HCT116 (cell line): ENCODE results near the gene BCL11B. TPM values are rescaled to one million over a fixed set of nuclear protein-coding genes. Genes with fewer than 3 reads are reported as not detected.

Source experiments
- ATAC-seq: fragments of 200-7000 bp; cut with Tn5 transposase; 2 replicates; pipeline ENCODE4 v1.9.1; 2020; ENCODE audit warnings: mild to moderate bottlenecking, moderate library complexity
- BruUV-seq: library from RNA; stranded (reverse); fragments of 400-500 nt; replicated peaks from 2 replicates; lab custom pipeline; 2021; lab: Mats Ljungman, UMichigan
- CTCF ChIA-PET: fragments of 300-600 bp; sonication (Branson Sonifier 250); formaldehyde crosslinking; loops from one replicate; lab custom pipeline; 2021; ENCODE audit warnings: antibody characterized with exemption; lab: Charles Lee
- POLR2A ChIA-PET: fragments of 300-600, 350-600 bp; sonication (Branson Sonifier 250); formaldehyde crosslinking; loops from one replicate; lab custom pipeline; 2021; ENCODE audit warnings: antibody characterized with exemption; lab: Charles Lee
- RAD21 ChIA-PET, 2 experiments: fragments of 300-600 bp; sonication (Branson Sonifier 250); formaldehyde crosslinking; loops; one replicate each; lab custom pipeline; 2023; ENCODE audit warnings: low total read pairs in 2 of 2; ENCODE audit not compliant: uncharacterized antibody in 2 of 2, unreplicated experiment in 2 of 2, low non-redundant PET in 1 of 2; lab: Charles Lee
- DNase-seq: peaks from one replicate; pipeline ENCODE4 v3.0.0-alpha.2; 2010; ENCODE audit warnings: low read depth, low spot score
- H2AFZ ChIP-seq: fragments of 200-600 bp; shearing (Covaris generic), sonication (generic); 2 replicates; pipeline ENCODE4 v1.6.1; 2017; ENCODE audit warnings: low read depth, mixed run types, mixed read lengths, antibody characterized with exemption, low read length; ENCODE audit not compliant: poor library complexity, severe bottlenecking
- H3K27ac ChIP-seq: 2 replicates; pipeline ENCODE4 v1.5.1; 2012; ENCODE audit warnings: low read depth, low read length
- H3K27me3 ChIP-seq: fragments of 200-600 bp; sonication (generic); 2 replicates; pipeline ENCODE4 v1.6.1; 2016; ENCODE audit warnings: mixed run types, low read length, mixed read lengths; ENCODE audit not compliant: insufficient read depth
- H3K36me3 ChIP-seq, 2 experiments: fragments of 200-500 bp in 1 of 2; fragments of 200-600 bp in 1 of 2; sonication (Bioruptor generic) in 1 of 2; sonication (generic) in 1 of 2; 2 replicates each; pipeline versions ENCODE4 v1.5.1 to v1.6.1; 2014 to 2016; ENCODE audit warnings: low read length in 2 of 2, inconsistent platforms in 1 of 2, mixed read lengths in 1 of 2, mixed run types in 1 of 2; ENCODE audit not compliant: insufficient read depth in 2 of 2, control insufficient read depth in 1 of 2
- H3K4me1 ChIP-seq, 2 experiments: fragments of 200-600 bp in 1 of 2; sonication (generic) in 1 of 2; 2 replicates each; pipeline versions ENCODE4 v1.5.1 to v1.6.1; 2012 to 2017; ENCODE audit warnings: low read length in 2 of 2, inconsistent platforms in 1 of 2, mild to moderate bottlenecking in 1 of 2, mixed read lengths in 1 of 2, mixed run types in 1 of 2, moderate library complexity in 1 of 2; ENCODE audit not compliant: insufficient read depth in 2 of 2, control insufficient read depth in 1 of 2
- H3K4me2 ChIP-seq: fragments of 200-600 bp; sonication (generic); 2 replicates; pipeline ENCODE4 v1.6.1; 2017; ENCODE audit warnings: mixed run types, low read length, mixed read lengths
- H3K4me3 ChIP-seq, 2 experiments: fragments of 200-600 bp in 1 of 2; sonication (generic) in 1 of 2; replicated peaks in 1 of 2; 2 replicates each; pipeline ENCODE4 v1.5.1; 2011 to 2016; ENCODE audit warnings: low read length in 2 of 2, control low read depth in 1 of 2, low read depth in 1 of 2, mild to moderate bottlenecking in 1 of 2, mixed read lengths in 1 of 2, mixed run types in 1 of 2
- H3K79me2 ChIP-seq: fragments of 200-600 bp; sonication (generic); 2 replicates; pipeline ENCODE4 v1.6.1; 2017; ENCODE audit warnings: mild to moderate bottlenecking, mixed run types, low read length, moderate library complexity, mixed read lengths; ENCODE audit not compliant: insufficient read depth
- H3K9ac ChIP-seq: fragments of 200-600 bp; sonication (generic); 2 replicates; pipeline ENCODE4 v1.6.1; 2016; ENCODE audit warnings: low read length, mixed read lengths
- H3K9me2 ChIP-seq: fragments of 200-600 bp; sonication (generic), shearing (Covaris generic); 2 replicates; pipeline ENCODE4 v1.6.1; 2017; ENCODE audit warnings: mixed run types, mild to moderate bottlenecking, moderate library complexity; ENCODE audit not compliant: insufficient read depth
- H3K9me3 ChIP-seq, 2 experiments: fragments of 200-500 bp in 1 of 2; fragments of 200-600 bp in 1 of 2; sonication (Bioruptor generic) in 1 of 2; sonication (generic) in 1 of 2; 2 replicates each; pipeline ENCODE4 v1.6.1; 2014 to 2017; ENCODE audit warnings: low read length in 2 of 2, mixed read lengths in 2 of 2, inconsistent platforms in 1 of 2, low read depth in 1 of 2, mild to moderate bottlenecking in 1 of 2, mixed run types in 1 of 2, moderate library complexity in 1 of 2; ENCODE audit not compliant: control insufficient read depth in 1 of 2, insufficient read depth in 1 of 2
- H4K20me1 ChIP-seq: fragments of 200-600 bp; sonication (generic), shearing (Covaris generic); 2 replicates; pipeline ENCODE4 v1.6.1; 2017; ENCODE audit warnings: mixed run types, mild to moderate bottlenecking, moderate library complexity; ENCODE audit not compliant: insufficient read depth
- EGR1 ChIP-seq: IDR thresholded peaks from 2 replicates; pipeline ENCODE4 v1.6.1; 2012; ENCODE audit warnings: low read depth
- POLR2AphosphoS5 ChIP-seq: IDR thresholded peaks from 2 replicates; pipeline ENCODE4 v1.6.1; 2011; ENCODE audit warnings: mild to moderate bottlenecking, low read depth, low read length, moderate library complexity
- ZFX ChIP-seq: fragments of 450-650 bp; IDR thresholded peaks from 2 replicates; pipeline ENCODE4 v1.6.1; 2017
- intact Hi-C: fragments of 100-400 bp; cut with micrococcal nuclease; formaldehyde crosslinking; loops from 2 replicates; pipeline ENCODE4 v1.10.0; 2022
- total RNA-seq: library from RNA; stranded (reverse); gene quantifications from one replicate; pipeline ENCODE4 v1.2.1, GENCODE V29; 2021; ENCODE audit not compliant: unreplicated experiment
- TF ChIP-seq, protein P1 (sequence below): IDR thresholded peaks from 2 replicates; pipeline ENCODE4 v1.6.1; 2012; ENCODE audit warnings: low read depth

Gene BCL11B
- total RNA-seq, 1 experiment from 2014 or later, result 1.1 TPM

DNA sequence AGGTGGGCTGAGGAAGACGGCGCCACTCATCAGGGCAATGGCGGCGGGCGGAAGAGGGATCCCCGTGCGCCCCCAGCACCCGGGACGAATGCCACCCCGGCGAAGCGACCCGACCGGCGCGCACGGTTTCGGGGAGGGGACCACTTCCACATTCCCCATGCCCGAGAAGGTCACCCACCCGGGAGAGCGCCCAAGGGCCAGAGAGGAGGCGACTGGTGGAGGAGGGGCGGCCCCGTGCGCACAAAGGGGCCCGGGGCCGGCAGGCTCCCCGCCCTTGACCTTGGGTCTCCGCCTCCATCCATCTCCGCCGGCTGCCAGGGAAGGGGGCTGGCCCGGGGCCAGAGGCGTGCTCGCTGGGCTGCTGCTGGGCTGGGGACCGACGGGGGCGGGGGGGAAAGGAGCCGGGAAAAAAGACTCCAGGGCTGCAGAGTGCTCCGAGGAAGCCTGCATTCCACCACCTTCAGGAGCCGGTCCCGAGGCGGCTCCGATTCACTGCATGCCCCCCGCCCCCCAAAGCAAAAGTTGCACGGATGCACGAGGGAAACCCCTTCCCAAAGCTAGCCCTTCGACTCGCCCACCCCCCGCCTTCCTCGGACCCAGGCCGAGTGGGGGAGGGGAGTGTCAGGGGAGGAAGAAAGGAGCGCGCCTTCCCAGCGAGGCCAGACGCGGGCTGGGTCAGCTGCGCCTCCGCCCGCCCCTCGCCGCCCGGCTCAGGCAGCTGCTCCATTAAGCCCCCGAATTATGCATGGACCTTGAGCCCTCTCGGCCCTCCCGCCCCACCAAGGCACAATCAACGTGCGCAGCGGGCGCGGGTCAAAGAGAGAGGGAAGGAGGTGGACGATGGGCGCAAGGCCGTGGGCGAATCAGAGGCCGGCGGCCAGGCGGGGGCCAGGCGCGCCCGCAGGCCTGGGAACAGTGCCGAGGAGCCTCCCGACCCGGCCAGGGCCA, 26.2 kb downstream of the BCL11B start:
- TF ChIP-seq EGR1 (no peak), POLR2AphosphoS5 (no peak), ZFX (no peak)
- TF ChIP-seq, protein P1, sequence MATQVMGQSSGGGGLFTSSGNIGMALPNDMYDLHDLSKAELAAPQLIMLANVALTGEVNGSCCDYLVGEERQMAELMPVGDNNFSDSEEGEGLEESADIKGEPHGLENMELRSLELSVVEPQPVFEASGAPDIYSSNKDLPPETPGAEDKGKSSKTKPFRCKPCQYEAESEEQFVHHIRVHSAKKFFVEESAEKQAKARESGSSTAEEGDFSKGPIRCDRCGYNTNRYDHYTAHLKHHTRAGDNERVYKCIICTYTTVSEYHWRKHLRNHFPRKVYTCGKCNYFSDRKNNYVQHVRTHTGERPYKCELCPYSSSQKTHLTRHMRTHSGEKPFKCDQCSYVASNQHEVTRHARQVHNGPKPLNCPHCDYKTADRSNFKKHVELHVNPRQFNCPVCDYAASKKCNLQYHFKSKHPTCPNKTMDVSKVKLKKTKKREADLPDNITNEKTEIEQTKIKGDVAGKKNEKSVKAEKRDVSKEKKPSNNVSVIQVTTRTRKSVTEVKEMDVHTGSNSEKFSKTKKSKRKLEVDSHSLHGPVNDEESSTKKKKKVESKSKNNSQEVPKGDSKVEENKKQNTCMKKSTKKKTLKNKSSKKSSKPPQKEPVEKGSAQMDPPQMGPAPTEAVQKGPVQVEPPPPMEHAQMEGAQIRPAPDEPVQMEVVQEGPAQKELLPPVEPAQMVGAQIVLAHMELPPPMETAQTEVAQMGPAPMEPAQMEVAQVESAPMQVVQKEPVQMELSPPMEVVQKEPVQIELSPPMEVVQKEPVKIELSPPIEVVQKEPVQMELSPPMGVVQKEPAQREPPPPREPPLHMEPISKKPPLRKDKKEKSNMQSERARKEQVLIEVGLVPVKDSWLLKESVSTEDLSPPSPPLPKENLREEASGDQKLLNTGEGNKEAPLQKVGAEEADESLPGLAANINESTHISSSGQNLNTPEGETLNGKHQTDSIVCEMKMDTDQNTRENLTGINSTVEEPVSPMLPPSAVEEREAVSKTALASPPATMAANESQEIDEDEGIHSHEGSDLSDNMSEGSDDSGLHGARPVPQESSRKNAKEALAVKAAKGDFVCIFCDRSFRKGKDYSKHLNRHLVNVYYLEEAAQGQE, result no peak
- H3K27ac ChIP-seq, result no peak overlapping the region
- H2AFZ ChIP-seq, result no peak overlapping the region
- no peaks in the 10 kb centered on the region for H3K36me3 ChIP-seq
- no peak overlapping the region for H3K4me3 ChIP-seq
- BruUV-seq, result no TSS peak
- no peak for ATAC-seq
- intact Hi-C loops, result no loop called here
- H3K9me2 ChIP-seq, result no peaks in the 10 kb centered on the region
- no peaks in the 10 kb centered on the region for H3K9me3 ChIP-seq
- ChIA-PET RAD21 (no interaction called here), CTCF (no interaction called here), POLR2A (no interaction called here)
- H4K20me1 ChIP-seq, result no peaks in the 10 kb centered on the region
- H3K9ac ChIP-seq, result no peak overlapping the region
- H3K79me2 ChIP-seq, result no peaks in the 10 kb centered on the region
- no peak for DNase-seq
- H3K4me2 ChIP-seq, result no peak overlapping the region
- H3K4me1 ChIP-seq, result peaks cover 14 to 18% of the 10 kb centered on the region in 2 experiments
- H3K27me3 ChIP-seq, result no peaks in the 10 kb centered on the region; the same call in none of the 2 replicates
